Hematopoietic multipotent progenitor cell (in vitro differentiated cells): ENCODE results near the gene CYFIP1. TPM values are rescaled to one million over a fixed set of nuclear protein-coding genes. Genes with fewer than 3 reads are reported as not detected.

ENCODE experiments used
- DNase-seq, 3 donors: peaks; one replicate each; pipeline ENCODE4 v3.0.0-alpha.2; 2011 to 2015; ENCODE audit warnings: low read depth in 2 of 3, low spot score in 2 of 3
- total RNA-seq: library from RNA; depleted of rRNA; stranded (reverse); fragments of >200 nt; gene quantifications from one replicate; pipeline ENCODE4 v1.2.3, GENCODE V29; 2012

CYFIP1 gene
- total RNA-seq, 1 donor: 110 TPM

GRCh38 chr15:22872936-22873701, 107.0 kb downstream of the CYFIP1 start:
- DNase-seq: no peak

GRCh38 chr15:22871481-22872086, 108.6 kb downstream of the CYFIP1 start:
- DNase-seq: no peak

- DNase-seq: no peak
Measured at GRCh38 chr15:22870865-22871264, 109.3 kb downstream of the CYFIP1 start.

DNA sequence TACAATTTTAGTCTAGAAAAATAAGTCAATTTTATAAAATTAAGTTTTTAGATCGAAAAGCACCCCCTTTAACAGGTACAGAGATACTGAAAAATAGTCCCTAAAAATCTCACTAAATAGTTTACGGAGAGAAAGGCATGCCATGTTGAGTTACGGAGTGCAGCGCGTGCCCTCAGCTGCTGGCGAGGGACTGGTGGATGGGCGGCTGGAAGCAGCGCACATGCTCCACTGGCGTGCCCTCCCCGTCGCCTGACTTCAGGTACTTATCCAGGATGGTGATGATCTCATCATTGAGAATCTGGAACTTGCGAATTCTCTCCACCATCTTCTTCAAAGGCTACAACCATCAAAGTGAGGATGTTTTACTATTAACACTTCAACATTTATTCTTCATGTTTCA, 110.3 kb downstream of the CYFIP1 start:
- no peak for DNase-seq

DNA sequence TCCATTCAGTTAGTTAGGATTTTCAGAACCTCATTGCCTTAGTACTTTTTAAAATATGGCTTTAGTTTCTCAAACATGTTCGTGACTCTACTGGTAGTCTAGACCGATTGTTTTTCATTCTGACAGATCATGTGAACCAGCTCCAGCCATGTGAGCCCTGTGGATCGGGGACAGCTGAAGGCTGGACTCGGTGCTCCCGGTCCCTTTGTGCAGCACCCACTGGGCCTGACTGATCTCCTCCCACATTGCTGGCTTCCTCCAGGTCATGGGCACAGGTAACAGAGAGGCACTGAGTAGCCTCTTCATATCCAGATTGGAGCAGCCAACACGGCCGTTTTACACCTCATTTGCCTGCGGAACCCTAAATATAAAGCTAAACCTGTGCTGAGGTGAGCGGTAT, 111.2 kb downstream of the CYFIP1 start:
- DNase-seq: no peak

- DNase-seq: no peak
Measured at GRCh38 chr15:22868495-22868894, 111.7 kb downstream of the CYFIP1 start.

- DNase-seq: no peak
Measured at GRCh38 chr15:22867886-22868285, 112.3 kb downstream of the CYFIP1 start.

GRCh38 chr15:22866079-22866478, 114.1 kb downstream of the CYFIP1 start:
- DNase-seq: no peak

DNA sequence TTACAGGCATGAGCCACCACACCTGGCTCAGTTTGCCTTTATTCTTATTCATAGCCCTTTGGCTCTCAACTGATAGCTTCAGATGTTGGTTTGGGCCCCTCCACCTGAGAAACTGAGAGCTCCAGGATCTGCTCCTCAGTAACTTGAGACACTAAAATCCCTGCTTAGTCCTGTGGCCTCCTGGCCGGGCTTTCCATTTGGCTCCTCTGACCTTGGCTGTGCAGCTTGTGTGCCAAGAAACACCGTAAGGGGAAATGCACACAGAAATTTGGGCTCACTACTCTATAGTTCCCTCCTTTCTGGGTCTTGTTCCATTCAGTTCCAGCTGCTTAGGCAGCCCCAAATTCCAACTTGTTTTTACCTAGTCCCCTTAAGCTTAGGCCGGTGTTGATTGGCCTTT, 116.8 kb downstream of the CYFIP1 start:
- DNase-seq: no peak

- DNase-seq: no peak
Measured at GRCh38 chr15:22861161-22861560, 119.0 kb downstream of the CYFIP1 start.

- no peak for DNase-seq
Measured at GRCh38 chr15:22856659-22857058, 123.5 kb downstream of the CYFIP1 start.

DNA sequence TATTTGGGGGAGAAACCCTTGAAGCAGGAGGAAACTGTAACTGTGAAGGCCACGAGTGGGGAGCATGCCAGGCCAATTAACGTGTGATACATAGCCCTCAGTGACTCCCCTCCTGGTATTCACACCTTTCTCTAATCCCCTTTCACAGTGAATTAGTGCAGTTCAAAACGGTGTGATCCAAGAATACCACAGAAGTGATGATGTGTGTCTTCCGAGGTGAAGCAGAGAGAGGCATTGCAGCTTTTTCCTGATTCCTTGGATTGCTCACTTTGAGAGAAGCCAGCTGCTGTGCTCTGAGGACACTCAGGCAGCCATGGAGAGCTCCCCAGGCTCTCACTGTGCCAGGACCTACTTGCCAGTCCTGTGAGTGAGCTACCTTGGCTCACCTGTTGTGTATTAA, 124.4 kb downstream of the CYFIP1 start:
- DNase-seq: no peak

DNA sequence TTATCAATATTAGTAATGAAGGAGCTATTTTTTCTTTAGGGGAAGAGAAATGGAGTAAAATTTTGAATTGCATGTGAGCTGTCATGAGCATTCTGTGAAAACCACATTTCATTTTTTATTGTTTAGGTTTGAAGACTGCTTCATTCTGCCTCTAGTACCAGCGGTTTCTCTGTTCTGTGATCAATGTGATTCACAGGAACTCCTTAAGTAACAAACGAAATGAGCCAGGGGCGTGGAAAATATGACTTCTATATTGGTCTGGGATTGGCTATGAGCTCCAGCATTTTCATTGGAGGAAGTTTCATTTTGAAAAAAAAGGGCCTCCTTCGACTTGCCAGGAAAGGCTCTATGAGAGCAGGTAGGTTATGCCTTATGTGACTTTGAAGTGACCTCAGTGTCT, 128.7 kb downstream of the CYFIP1 start:
- DNase-seq: no peak

- no peak for DNase-seq
Measured at GRCh38 chr15:22850055-22850454, 130.1 kb downstream of the CYFIP1 start.

DNA sequence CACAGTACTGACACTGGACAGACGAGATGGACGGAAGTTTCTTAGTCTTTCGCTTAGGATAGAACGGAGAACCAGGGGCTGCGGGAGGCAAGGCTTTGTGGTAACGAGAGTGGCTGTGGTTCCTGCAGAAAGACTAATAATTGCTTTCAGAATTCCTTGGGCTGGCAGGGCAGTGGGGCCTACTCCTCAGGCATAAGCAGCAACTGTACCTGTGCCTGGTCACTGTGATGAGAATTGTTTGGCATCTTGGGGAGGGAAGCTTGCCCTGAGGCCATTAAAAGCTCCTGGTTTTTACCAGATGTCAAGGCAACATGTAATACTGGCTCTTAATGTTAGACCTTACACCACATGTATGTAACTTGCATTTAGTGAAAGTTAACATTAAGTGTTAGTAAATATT, 134.1 kb downstream of the CYFIP1 start:
- DNase-seq: no peak

GRCh38 chr15:22845289-22845900, 134.8 kb downstream of the CYFIP1 start:
- DNase-seq: no peak

- no peak for DNase-seq
Measured at GRCh38 chr15:22844421-22845288, 135.5 kb downstream of the CYFIP1 start.

GRCh38 chr15:22839046-22839695, 141.0 kb downstream of the CYFIP1 start:
- DNase-seq: peak in 1 of 3 donors; percentile 14

GRCh38 chr15:22838292-22839042, 141.7 kb downstream of the CYFIP1 start, which contains the start of gene NIPA2:
Gene NIPA2 (plus strand): TSS chr15:22838666. CDS start chr15:22851732, 13,066 bp downstream.
- peak; percentile 97 to 99 (median 97) for DNase-seq

GRCh38 chr15:22831473-22831872, 148.7 kb downstream of the CYFIP1 start:
- no peak for DNase-seq
